Osteocyte (in vitro differentiated cells): Measurements from ENCODE around the gene CTRB1. TPM values are rescaled to one million over a fixed set of nuclear protein-coding genes. Genes with fewer than 3 reads are reported as not detected.
"Not testable (repeated sequence)": the region's sequence is repeated elsewhere in the genome, so short reads cannot be mapped to it uniquely, and the experiment has no call there.

Experiments used
- DNase-seq: peaks from one replicate; pipeline ENCODE4 v3.0.0; 2021; ENCODE audit warnings: mixed read lengths; ENCODE audit not compliant: unreplicated experiment; ENCODE audit errors: extremely low spot score
- H3K27ac Mint-ChIP-seq: one replicate; pipeline ENCODE4 v1.8.0; 2021; ENCODE audit warnings: mild to moderate bottlenecking, mixed read lengths; ENCODE audit not compliant: unreplicated experiment
- H3K27me3 Mint-ChIP-seq: one replicate; pipeline ENCODE4 v1.8.0; 2021; ENCODE audit warnings: mixed read lengths; ENCODE audit not compliant: unreplicated experiment
- H3K36me3 Mint-ChIP-seq: one replicate; pipeline ENCODE4 v1.8.0; 2021; ENCODE audit warnings: mixed read lengths; ENCODE audit not compliant: unreplicated experiment
- H3K4me1 Mint-ChIP-seq: one replicate; pipeline ENCODE4 v1.8.0; 2021; ENCODE audit warnings: mixed read lengths; ENCODE audit not compliant: unreplicated experiment
- H3K4me3 Mint-ChIP-seq: one replicate; pipeline ENCODE4 v1.8.0; 2021; ENCODE audit warnings: mild to moderate bottlenecking, moderate library complexity, mixed read lengths; ENCODE audit not compliant: unreplicated experiment
- H3K9me3 Mint-ChIP-seq: one replicate; pipeline ENCODE4 v1.8.0; 2021; ENCODE audit warnings: mixed read lengths; ENCODE audit not compliant: unreplicated experiment
- CTCF ChIP-seq: fragments of 200-600 bp; sonication (generic); IDR thresholded peaks from 2 replicates; pipeline ENCODE4 v1.5.0; 2021; ENCODE audit warnings: antibody characterized with exemption, mild to moderate bottlenecking, moderate library complexity
- total RNA-seq: library from RNA; stranded (reverse); gene quantifications from 2 replicates; pipeline ENCODE4 v1.2.1, GENCODE V29; 2021

CTRB1 gene
- total RNA-seq, 1 donor from 2014 or later = not detected

- Mint-ChIP-seq H3K4me3 (no peak overlapping the region), H3K9me3 (no peaks in the 10 kb centered on the region), H3K36me3 (no peaks in the 10 kb centered on the region), H3K27me3 (no peaks in the 10 kb centered on the region), H3K27ac (no peak overlapping the region), H3K4me1 (no peaks in the 10 kb centered on the region)
- DNase-seq = no peak
- TF ChIP-seq CTCF = no peak
Observed at GRCh38 chr16:75203667-75204409, 14.9 kb upstream of the CTRB1 start.

- no peaks in the 10 kb centered on the region for H3K36me3 Mint-ChIP-seq
- no peak for TF ChIP-seq CTCF
- H3K9me3 Mint-ChIP-seq = no peaks in the 10 kb centered on the region
- no peak overlapping the region for H3K4me3 Mint-ChIP-seq
- no peaks in the 10 kb centered on the region for H3K4me1 Mint-ChIP-seq
- no peak for DNase-seq
- no peaks in the 10 kb centered on the region for H3K27me3 Mint-ChIP-seq
- H3K27ac Mint-ChIP-seq = no peak overlapping the region
Observed at GRCh38 chr16:75204410-75204758, 14.4 kb upstream of the CTRB1 start.

GRCh38 chr16:75204905-75205304, 13.9 kb upstream of the CTRB1 start:
- H3K27me3 Mint-ChIP-seq, H3K4me3 Mint-ChIP-seq, H3K36me3 Mint-ChIP-seq, DNase-seq, H3K9me3 Mint-ChIP-seq, H3K27ac Mint-ChIP-seq, H3K4me1 Mint-ChIP-seq: not testable (repeated sequence)

- not testable (repeated sequence) for H3K27me3 Mint-ChIP-seq, H3K36me3 Mint-ChIP-seq, H3K4me3 Mint-ChIP-seq, H3K9me3 Mint-ChIP-seq, H3K4me1 Mint-ChIP-seq, DNase-seq, H3K27ac Mint-ChIP-seq
Observed at GRCh38 chr16:75205438-75205837, 13.3 kb upstream of the CTRB1 start.

- not testable (repeated sequence) for H3K27me3 Mint-ChIP-seq, H3K4me1 Mint-ChIP-seq, DNase-seq, H3K27ac Mint-ChIP-seq, H3K9me3 Mint-ChIP-seq, H3K36me3 Mint-ChIP-seq, H3K4me3 Mint-ChIP-seq
Observed at GRCh38 chr16:75205961-75206748, 12.6 kb upstream of the CTRB1 start.

- no peaks in the 10 kb centered on the region for H3K9me3 Mint-ChIP-seq
- no peak within 1 kb of the TSS for H3K27ac Mint-ChIP-seq
- DNase-seq = no peak
- no peaks in the 10 kb centered on the region for H3K27me3 Mint-ChIP-seq
- no peaks in the 10 kb centered on the region for H3K4me1 Mint-ChIP-seq
- no peak within 1 kb of the TSS for H3K4me3 Mint-ChIP-seq
- H3K36me3 Mint-ChIP-seq = no peaks in the 10 kb centered on the region
- no peak for TF ChIP-seq CTCF
Observed at GRCh38 chr16:75206749-75207451, 11.9 kb upstream of the CTRB1 start, which contains the start of gene CTRB2. Gene CTRB2, minus strand, starts transcription at chr16:75207161. Its CDS starts 20 bp downstream, at chr16:75207141.
